Measurements from ENCODE around the gene TP53AIP1.

GRCh38 chr11:128925250-128925600 lies 17.4 kb downstream of the TP53AIP1 start:
- TF ChIP-seq CTCF (conservative IDR thresholded peaks at IDR 0.05; ENCODE audit: low read depth in 2 of 2) (no peak), CREB1 (CRISPR knock-in tag; IDR thresholded peaks at IDR 0.05; ENCODE audit: low read depth) (no peak), JUNB (IDR thresholded peaks at IDR 0.05; ENCODE audit: unreplicated experiment) (no peak), REST (IDR thresholded peaks at IDR 0.05; ENCODE audit: unreplicated experiment) (no peak), EZH2 (IDR thresholded peaks at IDR 0.05; ENCODE audit: low read depth, unreplicated experiment) (no peak), ZNF462 (CRISPR knock-in tag; IDR thresholded peaks at IDR 0.05) (no peak), STAT1 (IDR thresholded peaks at IDR 0.05; ENCODE audit: unreplicated experiment) (no peak), EZH2phosphoT487 (IDR thresholded peaks at IDR 0.05; ENCODE audit: unreplicated experiment) (no peak), POLR2AphosphoS5 (IDR thresholded peaks at IDR 0.05; ENCODE audit: low read depth) (no peak), ZNF331 (CRISPR knock-in tag; IDR thresholded peaks at IDR 0.05; ENCODE audit: low read depth) (no peak), ZNF114 (CRISPR knock-in tag; IDR thresholded peaks at IDR 0.05) (no peak), NANOG (IDR thresholded peaks at IDR 0.05; ENCODE audit: borderline replicate concordance) (no peak)

Measured in GM23338 (cell line).